Activated T-cell treated with anti-CD3 and anti-CD28 coated beads, Interleukin-2, amount 50 U/mL, for 24 hours (primary cell): ENCODE data around the gene NT5E.
"Not testable (repeated sequence)": the region's sequence is repeated elsewhere in the genome, so short reads cannot be mapped to it uniquely, and the experiment has no call there.

Experiments
- DNase-seq: peaks from one replicate; pipeline ENCODE4 v3.0.0-alpha.2; 2020
- H3K27ac Mint-ChIP-seq: 2 replicates; pipeline ENCODE4 v1.8.0; 2020; ENCODE audit warnings: mild to moderate bottlenecking, mixed read lengths
- H3K27me3 Mint-ChIP-seq: 2 replicates; pipeline ENCODE4 v1.8.0; 2020; ENCODE audit warnings: mixed read lengths
- H3K36me3 Mint-ChIP-seq: 2 replicates; pipeline ENCODE4 v1.8.0; 2020; ENCODE audit warnings: low read depth, mixed read lengths
- H3K4me1 Mint-ChIP-seq: 2 replicates; pipeline ENCODE4 v1.8.0; 2020; ENCODE audit warnings: low read depth, mixed read lengths
- H3K4me3 Mint-ChIP-seq: 2 replicates; pipeline ENCODE4 v1.8.0; 2020; ENCODE audit warnings: mild to moderate bottlenecking, moderate library complexity, mixed read lengths
- H3K9me3 Mint-ChIP-seq: 2 replicates; pipeline ENCODE4 v1.8.0; 2020; ENCODE audit warnings: mixed read lengths

NT5E gene

DNA sequence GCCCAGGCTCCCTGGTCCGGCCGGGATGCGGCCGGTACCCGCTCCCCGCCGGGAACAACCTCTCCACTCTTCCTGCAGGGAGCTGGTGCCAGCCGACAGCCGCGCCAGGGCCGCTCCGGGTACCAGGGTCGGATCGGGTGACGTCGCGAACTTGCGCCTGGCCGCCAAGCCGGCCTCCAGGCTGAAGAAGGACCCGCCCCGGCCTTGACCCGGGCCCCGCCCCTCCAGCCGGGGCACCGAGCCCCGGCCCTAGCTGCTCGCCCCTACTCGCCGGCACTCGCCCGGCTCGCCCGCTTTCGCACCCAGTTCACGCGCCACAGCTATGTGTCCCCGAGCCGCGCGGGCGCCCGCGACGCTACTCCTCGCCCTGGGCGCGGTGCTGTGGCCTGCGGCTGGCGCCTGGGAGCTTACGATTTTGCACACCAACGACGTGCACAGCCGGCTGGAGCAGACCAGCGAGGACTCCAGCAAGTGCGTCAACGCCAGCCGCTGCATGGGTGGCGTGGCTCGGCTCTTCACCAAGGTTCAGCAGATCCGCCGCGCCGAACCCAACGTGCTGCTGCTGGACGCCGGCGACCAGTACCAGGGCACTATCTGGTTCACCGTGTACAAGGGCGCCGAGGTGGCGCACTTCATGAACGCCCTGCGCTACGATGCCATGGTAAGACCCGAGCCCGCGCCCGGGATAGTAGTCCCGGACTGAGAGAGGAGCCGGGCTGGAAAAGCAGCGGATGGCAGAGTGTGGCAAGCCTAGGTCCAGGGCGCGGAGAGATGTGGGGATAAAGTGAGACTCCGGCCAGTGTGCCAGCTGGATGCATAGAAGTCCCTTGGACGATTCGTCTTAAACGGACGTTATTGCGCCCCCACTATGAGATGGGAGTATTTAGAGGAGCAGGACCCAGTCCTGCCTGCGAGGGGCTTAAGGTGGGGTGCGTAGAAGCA, at the start of gene NT5E:
TSS of gene NT5E (plus strand) at position 266 of the 942 bp plus-strand sequence. CDS start at position 323, 57 bp downstream.
- peaks cover 50% of the 10 kb centered on the region for H3K27me3 Mint-ChIP-seq
- DNase-seq, result peak; percentile 72
- H3K36me3 Mint-ChIP-seq, result peaks cover 19% of the 10 kb centered on the region
- peak within 1 kb of the TSS; percentile 90 for H3K4me3 Mint-ChIP-seq
- no peaks in the 10 kb centered on the region for H3K9me3 Mint-ChIP-seq
- H3K4me1 Mint-ChIP-seq, result peaks cover 64% of the 10 kb centered on the region
- peak within 1 kb of the TSS; percentile 94 for H3K27ac Mint-ChIP-seq

DNA sequence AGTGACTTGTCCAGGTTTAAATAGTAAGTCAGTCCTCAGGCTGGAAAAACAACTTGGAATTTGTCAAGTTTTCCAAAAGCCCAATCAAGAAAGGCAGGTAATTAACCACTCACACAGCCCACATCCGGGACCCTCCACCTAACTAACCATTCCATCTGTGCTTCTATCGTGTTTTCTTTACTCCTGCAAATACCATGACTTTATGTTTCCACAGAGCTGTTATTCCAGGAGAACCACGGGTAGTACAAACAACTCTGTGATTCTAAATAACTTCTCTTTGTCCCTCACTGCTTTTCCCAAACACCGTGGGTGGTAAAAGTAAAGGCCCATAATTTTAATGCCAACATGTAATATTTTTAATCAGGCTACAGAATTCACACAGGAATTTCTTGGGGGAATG, 49.6 kb upstream of the NT5E start:
- no peak for DNase-seq
- Mint-ChIP-seq H3K27ac (no peak overlapping the region), H3K36me3 (no peaks in the 10 kb centered on the region), H3K27me3 (no peaks in the 10 kb centered on the region), H3K9me3 (peaks cover 2% of the 10 kb centered on the region), H3K4me1 (peaks cover 41% of the 10 kb centered on the region), H3K4me3 (no peak overlapping the region)

DNA sequence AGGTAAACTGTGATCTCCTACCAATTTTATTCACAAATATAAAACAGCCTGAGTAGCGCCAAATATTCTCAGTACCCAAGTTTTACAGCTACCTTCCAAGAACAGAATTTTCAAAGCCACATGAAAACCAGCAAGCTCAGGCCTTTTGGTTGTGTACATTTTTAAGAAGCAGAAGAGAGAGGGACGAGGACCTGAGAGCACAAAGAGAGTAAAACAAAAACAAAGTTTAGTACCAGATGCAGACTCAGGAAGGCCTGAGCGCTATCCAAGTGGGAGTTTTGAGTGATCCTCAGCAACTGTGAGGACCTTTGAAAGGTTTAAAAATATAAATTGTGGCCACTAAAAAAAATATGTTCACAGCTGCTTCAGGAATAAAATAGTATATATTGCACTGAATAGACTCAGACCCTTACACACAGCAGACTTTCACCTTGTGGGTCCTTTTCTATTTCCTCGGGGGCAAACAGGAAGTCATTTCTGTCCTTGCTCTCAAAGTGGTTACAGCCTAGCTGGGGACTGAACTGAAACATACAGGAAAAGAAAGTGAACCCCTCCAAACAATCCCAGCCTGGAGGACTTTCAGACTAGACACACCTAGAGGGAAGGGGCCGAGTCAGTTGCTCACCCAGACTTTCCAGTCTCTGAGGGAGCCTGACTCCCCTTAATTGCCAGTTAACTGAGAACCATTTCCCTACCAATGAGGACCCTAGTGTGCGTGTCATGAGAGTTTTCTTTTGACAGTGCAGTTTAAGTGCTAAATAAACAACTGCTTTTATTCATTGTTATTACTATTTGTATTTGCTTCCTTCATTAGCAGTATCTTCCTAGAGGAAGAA, 48.5 kb upstream of the NT5E start:
- Mint-ChIP-seq H3K4me1 (peaks cover 49% of the 10 kb centered on the region), H3K27ac (peak overlapping the region; percentile 83), H3K9me3 (peaks cover 2% of the 10 kb centered on the region), H3K4me3 (peak overlapping the region; percentile 13), H3K27me3 (no peaks in the 10 kb centered on the region), H3K36me3 (no peaks in the 10 kb centered on the region)
- DNase-seq, result no peak

DNA sequence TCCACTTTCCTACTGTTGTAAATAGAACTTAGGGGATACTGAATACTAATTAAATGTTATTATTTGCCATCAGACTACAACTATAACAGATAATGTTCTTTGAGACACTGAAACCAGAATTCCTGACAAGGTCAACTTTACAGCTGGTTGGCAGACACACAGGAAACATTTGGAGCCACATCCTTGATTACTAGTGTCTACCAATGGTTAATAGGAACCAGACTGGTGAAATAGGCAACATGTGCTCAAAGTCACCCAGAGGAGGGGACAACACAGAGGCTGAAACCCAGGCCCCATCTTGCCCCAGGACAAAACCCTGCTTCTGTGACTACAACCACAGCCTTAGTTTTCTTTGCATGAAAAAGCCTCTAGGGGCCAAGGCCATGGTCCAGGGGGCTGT, 47.8 kb upstream of the NT5E start:
- H3K27ac Mint-ChIP-seq, result peak overlapping the region; percentile 83
- DNase-seq, result no peak
- no peak overlapping the region for H3K4me3 Mint-ChIP-seq
- peaks cover 55% of the 10 kb centered on the region for H3K4me1 Mint-ChIP-seq
- no peaks in the 10 kb centered on the region for H3K27me3 Mint-ChIP-seq
- no peaks in the 10 kb centered on the region for H3K9me3 Mint-ChIP-seq
- no peaks in the 10 kb centered on the region for H3K36me3 Mint-ChIP-seq

DNA sequence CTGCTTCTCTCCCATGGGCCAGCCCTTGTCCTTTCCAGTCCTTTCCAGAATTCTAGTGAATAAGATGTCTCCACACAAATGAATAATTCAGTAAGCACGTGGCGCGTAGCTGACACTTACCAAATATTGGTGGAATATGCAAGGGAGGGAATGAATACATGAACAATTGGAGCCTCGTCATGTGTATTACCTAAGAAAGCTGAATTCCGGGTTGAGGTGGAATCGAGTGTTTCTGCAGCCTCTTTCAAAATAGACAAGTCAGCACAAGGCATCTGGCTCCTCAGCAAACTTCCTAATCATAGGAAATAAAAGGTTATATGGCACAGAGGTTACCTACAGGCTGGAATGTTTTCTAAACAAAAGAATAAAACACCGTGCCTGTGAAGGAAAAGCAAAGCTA, 47.0 kb upstream of the NT5E start:
- Mint-ChIP-seq H3K27ac (no peak overlapping the region), H3K4me3 (no peak overlapping the region), H3K36me3 (no peaks in the 10 kb centered on the region), H3K9me3 (no peaks in the 10 kb centered on the region), H3K27me3 (no peaks in the 10 kb centered on the region), H3K4me1 (peaks cover 55% of the 10 kb centered on the region)
- no peak for DNase-seq

DNA sequence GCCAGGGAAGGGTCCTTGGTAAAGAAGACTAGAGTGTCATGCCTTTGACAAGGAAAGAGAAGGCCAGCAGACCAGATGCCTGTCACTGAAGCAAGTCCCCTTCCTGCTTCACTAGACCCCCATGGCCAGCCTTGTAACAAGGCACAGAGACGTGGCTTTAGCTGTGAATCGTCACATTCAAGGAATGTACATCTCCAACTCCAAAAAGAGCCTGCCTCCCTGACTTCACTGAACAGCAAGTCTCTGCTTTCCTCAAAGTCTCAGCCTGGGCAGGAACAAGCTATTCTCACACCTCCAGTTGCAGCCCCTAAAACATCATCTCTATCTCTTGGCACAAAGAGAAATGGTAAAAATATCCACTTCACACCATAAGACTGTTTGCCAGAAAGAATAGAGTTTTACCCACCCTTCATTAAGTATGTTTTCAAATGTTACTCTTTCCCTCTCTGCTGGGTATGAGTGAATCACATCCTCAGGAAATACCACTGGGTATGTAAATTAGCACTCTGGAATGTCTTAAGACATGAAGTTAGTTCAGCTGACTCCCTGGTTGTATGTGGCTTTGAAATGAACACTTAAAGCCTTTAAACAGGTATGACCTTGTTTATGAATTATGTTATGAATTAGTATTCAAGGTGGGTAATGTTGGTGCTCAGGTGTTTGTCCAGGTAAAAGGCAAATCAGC, 46.4 kb upstream of the NT5E start:
- peak overlapping the region; percentile 48 for H3K27ac Mint-ChIP-seq
- no peak overlapping the region for H3K4me3 Mint-ChIP-seq
- peaks cover 55% of the 10 kb centered on the region for H3K4me1 Mint-ChIP-seq

DNA sequence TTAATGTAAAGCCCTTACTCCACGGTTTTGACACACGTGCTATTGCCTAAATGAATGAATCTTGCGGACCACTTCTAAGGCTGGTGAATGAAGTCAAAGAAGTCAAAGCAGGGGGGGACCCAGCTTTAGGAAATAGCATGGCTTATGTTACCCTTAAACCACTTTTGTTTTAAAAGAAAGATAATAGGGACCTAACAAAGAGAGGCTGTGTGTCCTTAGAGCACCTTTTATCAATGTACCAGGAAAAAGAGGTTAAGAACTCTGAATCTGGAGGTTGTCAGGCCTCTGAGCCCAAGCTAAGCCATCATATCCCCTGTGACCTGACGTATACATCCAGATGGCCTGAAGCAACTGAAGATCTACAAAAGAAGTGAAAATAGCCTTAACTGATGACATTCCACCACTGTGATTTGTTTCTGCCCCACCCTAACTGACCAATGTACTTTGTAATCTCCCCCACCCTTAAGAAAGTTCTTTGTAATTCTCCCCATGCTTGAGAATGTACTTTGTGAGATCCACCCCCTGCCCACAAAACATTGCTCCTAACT, 45.8 kb upstream of the NT5E start:
- H3K9me3 Mint-ChIP-seq, H3K36me3 Mint-ChIP-seq, H3K27me3 Mint-ChIP-seq, DNase-seq, H3K4me3 Mint-ChIP-seq: not testable (repeated sequence)
- H3K4me1 Mint-ChIP-seq, result peaks cover 55% of the 10 kb centered on the region
- H3K27ac Mint-ChIP-seq, result peak overlapping the region; percentile 48

More for the DNA sequence above, 46.4 kb upstream of the NT5E start:
- no peak for DNase-seq
- Mint-ChIP-seq H3K27me3 (no peaks in the 10 kb centered on the region), H3K36me3 (no peaks in the 10 kb centered on the region), H3K9me3 (no peaks in the 10 kb centered on the region)

DNA sequence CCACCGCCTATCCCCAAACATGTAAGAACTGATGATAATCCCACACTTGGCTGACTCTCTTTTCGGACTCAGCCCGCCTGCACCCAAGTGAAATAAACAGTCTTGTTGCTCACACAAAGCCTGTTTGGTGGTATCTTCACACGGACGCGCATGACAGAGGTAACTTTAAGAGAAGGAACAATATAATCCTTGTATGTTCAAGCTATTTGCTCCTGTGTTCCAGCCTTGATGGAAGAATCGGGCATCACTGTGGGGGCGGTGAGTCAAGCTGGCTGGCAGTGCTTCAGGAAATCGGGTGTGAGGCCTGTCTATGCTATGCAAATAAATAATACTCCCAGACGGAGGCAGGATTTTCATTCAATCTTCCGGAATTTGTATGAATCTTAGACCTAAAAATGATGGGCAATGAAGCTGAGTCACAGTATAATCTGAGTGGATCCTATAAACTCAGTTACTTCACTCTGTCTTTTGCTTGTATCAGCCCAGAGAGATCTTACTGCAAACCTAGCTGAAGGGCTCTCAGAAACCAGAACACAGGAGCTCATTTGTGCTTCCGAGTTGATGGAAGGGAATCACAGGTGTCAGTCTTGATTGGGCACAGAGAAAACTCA, 45.2 kb upstream of the NT5E start:
- H3K4me1 Mint-ChIP-seq, result peaks cover 55% of the 10 kb centered on the region
- no peak overlapping the region for H3K27ac Mint-ChIP-seq

DNA sequence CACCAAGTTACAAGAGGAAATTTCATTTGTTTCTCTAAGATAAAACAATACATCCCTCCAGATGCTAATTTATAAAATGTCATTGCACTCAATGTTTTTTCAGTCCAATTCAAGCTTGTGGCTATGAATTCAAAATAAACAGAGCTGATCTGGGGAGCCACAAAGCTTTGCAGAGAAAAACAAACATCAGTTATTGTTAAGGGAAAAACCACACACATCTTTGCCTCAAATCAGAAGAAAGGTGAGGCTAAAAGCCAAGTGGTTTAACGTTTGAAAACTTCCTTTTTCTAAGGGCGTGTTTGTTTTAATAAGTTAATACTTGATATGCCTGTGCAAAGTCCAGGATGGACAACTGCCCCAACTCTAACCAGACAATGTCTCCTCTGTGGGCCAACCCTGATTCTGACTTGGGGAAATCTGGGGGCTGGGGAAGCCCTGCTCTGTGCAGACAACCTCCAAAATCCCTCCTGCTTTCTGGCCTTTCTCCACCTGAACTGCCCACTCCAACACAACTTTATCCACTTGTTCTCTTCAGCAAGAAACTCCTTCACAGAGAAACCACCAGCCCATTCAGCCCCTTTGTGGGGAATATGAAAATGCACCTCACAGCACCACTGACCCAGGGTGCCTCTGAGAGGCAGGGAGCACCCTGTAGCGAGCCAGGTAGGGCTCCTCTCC, 44.6 kb upstream of the NT5E start:
- Mint-ChIP-seq H3K27ac (peak overlapping the region; percentile 20), H3K4me3 (no peak overlapping the region), H3K4me1 (peaks cover 55% of the 10 kb centered on the region), H3K36me3 (no peaks in the 10 kb centered on the region), H3K27me3 (no peaks in the 10 kb centered on the region), H3K9me3 (no peaks in the 10 kb centered on the region)
- DNase-seq, result no peak

More for the DNA sequence above, 45.2 kb upstream of the NT5E start:
- H3K4me3 Mint-ChIP-seq, result no peak overlapping the region
- no peak for DNase-seq
- H3K27me3 Mint-ChIP-seq, result no peaks in the 10 kb centered on the region
- H3K9me3 Mint-ChIP-seq, result no peaks in the 10 kb centered on the region
- no peaks in the 10 kb centered on the region for H3K36me3 Mint-ChIP-seq

DNA sequence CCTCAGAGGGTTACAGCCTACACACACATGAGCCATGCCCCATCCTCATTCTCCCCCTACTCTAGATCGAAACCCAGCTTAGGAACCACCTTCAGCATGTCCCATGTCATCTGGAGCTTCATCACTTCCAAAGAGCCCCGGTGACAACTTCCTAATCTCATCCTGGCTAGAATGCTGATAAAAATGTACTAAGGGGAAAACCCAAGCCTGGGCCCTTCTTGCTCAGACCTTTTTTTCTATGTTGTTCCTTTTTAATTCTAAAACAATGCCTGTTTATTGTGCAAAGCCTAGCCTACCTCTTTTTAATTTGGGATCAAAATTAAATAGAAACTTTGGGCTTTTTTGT, 44.1 kb upstream of the NT5E start:
- Mint-ChIP-seq H3K36me3 (no peaks in the 10 kb centered on the region), H3K27ac (peak overlapping the region; percentile 20), H3K27me3 (no peaks in the 10 kb centered on the region), H3K9me3 (no peaks in the 10 kb centered on the region), H3K4me3 (no peak overlapping the region), H3K4me1 (peaks cover 55% of the 10 kb centered on the region)
- DNase-seq, result no peak

DNA sequence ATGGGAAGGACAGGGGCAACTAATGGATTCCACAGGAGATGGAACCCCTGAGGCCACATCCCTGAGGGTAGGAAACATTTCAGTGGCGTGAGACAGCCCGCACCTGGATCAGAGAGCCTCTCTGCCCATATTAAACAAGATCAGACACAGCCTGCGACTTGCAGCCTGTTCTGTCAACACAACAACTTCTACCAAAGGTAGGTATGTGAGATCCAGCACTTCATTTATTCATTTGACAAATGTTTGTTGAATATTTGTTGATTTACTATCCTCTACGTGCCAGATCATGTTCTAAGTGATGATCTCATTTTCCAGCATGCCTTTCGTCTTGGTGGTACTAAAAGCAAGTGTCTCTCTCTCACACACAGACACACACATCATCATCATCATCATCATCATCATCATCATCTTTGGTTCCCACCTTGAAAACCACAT, 43.2 kb upstream of the NT5E start:
- no peaks in the 10 kb centered on the region for H3K27me3 Mint-ChIP-seq
- no peak for DNase-seq
- no peak overlapping the region for H3K27ac Mint-ChIP-seq
- H3K4me3 Mint-ChIP-seq, result no peak overlapping the region
- no peaks in the 10 kb centered on the region for H3K36me3 Mint-ChIP-seq
- H3K4me1 Mint-ChIP-seq, result peaks cover 48% of the 10 kb centered on the region
- H3K9me3 Mint-ChIP-seq, result no peaks in the 10 kb centered on the region

DNA sequence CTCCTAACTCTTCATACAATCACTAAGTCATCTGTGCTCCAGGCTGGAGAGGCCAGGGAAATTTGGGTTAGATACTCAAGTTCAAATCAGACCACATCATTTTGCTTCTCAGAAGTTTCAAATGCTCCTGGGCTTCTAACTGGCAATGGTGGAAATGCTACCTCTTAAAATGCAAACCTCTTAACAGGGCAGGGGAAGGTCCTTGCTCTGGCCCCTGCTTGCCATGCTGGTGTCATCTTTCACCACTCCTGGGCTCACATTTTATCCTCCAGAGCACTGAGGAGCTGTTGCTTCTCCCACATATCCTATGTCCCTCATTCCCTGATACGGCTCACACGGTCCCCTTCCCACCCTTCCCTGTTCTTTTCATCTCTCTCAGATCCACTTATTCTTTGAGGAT, 41.8 kb upstream of the NT5E start:
- H3K4me1 Mint-ChIP-seq, result peaks cover 36% of the 10 kb centered on the region
- H3K9me3 Mint-ChIP-seq, result no peaks in the 10 kb centered on the region

DNA sequence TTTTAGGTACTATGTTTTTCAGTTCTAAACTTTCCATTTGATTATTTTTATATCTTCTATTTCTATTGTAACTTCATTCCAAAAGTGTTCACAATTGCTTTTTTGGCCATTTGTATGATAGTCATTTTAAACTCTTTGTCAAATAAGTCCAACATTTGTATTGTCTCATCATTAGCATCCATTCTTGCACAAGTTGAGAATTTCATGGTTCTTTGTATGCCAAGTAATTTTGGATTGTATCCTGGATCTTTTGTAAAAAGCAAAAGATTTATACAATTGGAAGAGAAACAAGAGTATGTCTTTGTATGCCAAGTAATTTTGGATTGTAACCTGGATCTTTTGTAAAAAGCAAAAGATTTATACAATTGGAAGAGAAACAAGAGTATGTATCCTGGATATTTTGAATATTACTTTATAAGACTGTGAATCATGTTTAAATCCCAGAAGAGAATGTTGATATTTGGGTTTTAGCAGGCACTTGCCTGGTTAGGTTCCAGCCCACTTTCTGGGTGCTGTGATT, 36.9 kb upstream of the NT5E start:
- H3K36me3 Mint-ChIP-seq, result no peaks in the 10 kb centered on the region
- no peaks in the 10 kb centered on the region for H3K27me3 Mint-ChIP-seq
- peaks cover 11% of the 10 kb centered on the region for H3K4me1 Mint-ChIP-seq

More for the DNA sequence above, 41.8 kb upstream of the NT5E start:
- Mint-ChIP-seq H3K4me3 (no peak overlapping the region), H3K27me3 (no peaks in the 10 kb centered on the region), H3K36me3 (no peaks in the 10 kb centered on the region), H3K27ac (no peak overlapping the region)
- DNase-seq, result no peak

More for the DNA sequence above, 36.9 kb upstream of the NT5E start:
- Mint-ChIP-seq H3K27ac (no peak overlapping the region), H3K9me3 (no peaks in the 10 kb centered on the region), H3K4me3 (no peak overlapping the region)
- DNase-seq, result no peak
